Activated T-helper 1 cell treated with Interleukin-2 at 50 U/mL for 16 hours (primary cell): Measurements from ENCODE around the gene OR4D10.

Experiments
- DNase-seq: peaks from one replicate; pipeline ENCODE4 v3.0.0-alpha.2; 2020; ENCODE audit warnings: low read depth

OR4D10 gene

GRCh38 chr11:59528711-59529110 lies 55.6 kb downstream of the OR4D10 start:
- no peak for DNase-seq
